GM12874 (cell line): ENCODE results near the gene METTL1.
A peak's percentile ranks its signal among the peaks of the same experiment; 100 is the strongest.

Source experiments
- TF ChIP-seq, protein P1 (sequence below): IDR thresholded peaks from 2 replicates; pipeline ENCODE4 v1.5.1; 2011; ENCODE audit warnings: low read depth, mild to moderate bottlenecking, control low read depth, low read length, moderate library complexity; ENCODE audit not compliant: insufficient read depth

METTL1 gene

DNA sequence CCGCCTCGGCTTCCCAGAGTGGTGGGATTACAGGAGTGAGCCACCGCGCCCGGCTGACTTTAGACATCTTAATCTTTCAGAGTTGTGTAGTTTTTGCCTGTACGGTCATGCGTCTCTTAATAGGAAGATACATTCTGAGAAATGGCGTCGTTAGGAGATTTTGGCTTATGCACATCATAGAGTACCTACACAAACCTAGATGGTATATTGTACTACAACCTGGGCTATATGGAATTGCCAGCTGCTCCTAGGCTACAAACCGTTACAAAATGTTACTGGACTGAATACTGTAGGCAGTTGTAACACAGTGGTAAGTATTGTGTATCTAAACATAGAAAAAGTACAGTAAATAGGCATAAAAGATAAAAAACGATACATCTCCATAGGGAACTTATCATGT lies 12.0 kb upstream of the METTL1 start:
- TF ChIP-seq, protein P1, sequence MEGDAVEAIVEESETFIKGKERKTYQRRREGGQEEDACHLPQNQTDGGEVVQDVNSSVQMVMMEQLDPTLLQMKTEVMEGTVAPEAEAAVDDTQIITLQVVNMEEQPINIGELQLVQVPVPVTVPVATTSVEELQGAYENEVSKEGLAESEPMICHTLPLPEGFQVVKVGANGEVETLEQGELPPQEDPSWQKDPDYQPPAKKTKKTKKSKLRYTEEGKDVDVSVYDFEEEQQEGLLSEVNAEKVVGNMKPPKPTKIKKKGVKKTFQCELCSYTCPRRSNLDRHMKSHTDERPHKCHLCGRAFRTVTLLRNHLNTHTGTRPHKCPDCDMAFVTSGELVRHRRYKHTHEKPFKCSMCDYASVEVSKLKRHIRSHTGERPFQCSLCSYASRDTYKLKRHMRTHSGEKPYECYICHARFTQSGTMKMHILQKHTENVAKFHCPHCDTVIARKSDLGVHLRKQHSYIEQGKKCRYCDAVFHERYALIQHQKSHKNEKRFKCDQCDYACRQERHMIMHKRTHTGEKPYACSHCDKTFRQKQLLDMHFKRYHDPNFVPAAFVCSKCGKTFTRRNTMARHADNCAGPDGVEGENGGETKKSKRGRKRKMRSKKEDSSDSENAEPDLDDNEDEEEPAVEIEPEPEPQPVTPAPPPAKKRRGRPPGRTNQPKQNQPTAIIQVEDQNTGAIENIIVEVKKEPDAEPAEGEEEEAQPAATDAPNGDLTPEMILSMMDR: no peak

DNA sequence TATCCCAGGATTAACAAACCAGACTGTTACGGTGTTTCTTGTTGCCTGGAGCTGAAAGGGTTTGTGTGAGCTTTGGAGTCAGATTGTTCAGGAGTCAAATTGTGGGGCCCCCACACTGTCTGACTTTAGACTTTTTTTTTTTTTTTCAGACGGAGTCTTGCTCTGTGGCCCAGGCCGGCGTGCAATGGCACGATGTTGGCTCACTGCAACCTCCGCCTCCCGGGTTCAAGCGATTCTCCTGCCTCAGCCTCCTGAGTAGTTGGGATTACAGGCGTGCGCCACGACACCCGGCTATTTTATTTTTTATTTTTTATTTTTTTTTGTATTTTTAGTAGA lies 11.5 kb upstream of the METTL1 start:
- TF ChIP-seq, protein P1: no peak

DNA sequence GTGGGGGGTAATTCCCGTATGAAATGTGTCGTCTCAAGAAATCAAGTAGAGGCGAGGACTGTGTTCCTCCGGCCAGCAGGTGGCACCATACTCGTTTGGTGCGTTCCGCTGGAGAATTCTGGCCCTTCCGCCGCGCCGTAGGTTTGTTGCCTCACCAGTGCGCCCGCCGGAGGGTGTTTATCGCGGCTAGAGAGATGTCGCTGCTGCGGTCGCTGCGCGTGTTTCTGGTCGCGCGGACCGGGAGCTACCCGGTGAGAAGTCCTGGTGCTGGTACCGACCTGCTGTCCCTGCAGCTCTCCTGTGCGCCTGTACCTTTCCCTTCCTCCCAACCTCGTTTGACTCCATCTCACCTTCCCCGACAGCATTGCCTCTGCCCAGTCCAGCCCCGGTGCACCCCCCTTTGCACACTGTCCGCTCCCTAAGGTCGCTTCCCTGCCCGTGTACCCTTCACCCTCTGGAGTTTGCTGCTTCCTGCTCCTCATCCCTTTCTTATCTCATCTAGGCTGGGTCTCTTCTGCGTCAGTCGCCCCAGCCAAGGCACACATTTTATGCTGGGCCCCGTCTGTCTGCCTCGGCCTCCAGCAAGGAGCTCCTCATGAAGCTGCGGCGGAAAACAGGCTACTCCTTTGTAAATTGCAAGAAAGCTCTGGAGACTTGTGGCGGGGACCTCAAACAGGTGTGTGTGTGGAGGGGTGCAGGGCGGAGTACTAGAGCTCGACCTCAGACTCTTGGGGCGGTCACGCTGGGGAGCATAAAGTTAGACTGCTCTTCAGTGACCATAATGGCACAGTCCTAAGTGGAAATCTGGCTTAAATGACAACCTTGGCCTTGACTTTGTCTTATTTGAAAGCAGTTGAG lies 10.9 kb upstream of the METTL1 start, which contains the start of gene TSFM:
TSFM (plus strand) TSS at position 180 of the 858 bp plus-strand sequence; CDS start at position 195, 15 bp downstream.
- TF ChIP-seq, protein P1: peak; percentile 91

DNA sequence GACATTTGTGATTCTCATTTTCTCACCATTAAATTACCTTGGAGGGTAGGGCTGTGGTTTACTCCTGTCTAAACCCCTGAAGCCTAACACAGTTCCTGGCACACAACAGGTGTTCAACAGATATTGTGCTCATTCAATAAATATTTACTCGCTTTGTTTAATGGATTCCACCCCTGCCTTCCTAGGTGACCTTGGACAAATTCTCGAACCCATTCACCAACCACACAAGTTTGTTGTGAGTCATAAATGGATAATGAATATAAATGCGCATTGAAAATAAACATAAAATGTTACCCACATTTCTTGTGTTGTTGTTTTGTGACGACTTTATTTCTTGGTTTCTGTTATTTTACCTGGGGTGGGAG lies 10.3 kb upstream of the METTL1 start:
- TF ChIP-seq, protein P1: no peak

DNA sequence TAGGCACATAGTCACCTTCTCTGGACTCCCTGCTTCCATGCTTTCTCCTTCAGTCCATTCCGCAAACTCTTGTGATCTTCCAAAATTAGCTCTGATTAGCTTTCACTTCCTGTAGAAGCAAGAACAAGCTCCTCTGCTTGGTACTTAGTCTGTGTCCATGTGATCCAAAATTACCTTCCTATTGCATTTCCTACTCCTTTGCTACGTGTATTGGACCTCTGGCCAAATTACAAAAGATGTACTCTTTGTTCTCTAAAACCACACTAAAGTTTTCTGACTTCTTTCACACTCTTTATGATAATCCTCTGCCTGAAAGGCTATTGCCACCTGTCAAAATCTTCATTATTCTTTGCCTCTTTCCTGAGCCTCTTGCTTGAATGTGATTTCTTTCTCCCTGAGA lies 9.9 kb upstream of the METTL1 start:
- TF ChIP-seq, protein P1: no peak

DNA sequence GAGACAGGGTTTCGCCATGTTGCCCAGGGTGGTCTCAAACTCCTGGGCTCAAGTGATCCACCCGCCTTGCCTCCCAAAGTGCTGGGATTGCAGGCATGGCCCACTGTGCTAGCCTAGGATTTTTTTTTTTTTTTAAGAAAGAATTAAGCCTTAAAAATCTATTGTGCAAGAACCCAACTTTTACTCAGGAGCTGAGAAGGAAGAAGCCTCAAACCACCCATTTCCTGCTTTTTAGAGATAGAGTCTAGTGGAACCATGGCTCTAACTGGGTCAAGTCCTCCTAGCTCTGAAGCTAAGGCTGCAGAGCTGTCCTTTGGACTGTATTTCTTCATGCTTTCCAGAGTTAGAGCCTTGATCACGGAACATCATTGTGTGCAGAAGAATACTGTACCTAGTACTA lies 9.3 kb upstream of the METTL1 start:
- TF ChIP-seq, protein P1: no peak

DNA sequence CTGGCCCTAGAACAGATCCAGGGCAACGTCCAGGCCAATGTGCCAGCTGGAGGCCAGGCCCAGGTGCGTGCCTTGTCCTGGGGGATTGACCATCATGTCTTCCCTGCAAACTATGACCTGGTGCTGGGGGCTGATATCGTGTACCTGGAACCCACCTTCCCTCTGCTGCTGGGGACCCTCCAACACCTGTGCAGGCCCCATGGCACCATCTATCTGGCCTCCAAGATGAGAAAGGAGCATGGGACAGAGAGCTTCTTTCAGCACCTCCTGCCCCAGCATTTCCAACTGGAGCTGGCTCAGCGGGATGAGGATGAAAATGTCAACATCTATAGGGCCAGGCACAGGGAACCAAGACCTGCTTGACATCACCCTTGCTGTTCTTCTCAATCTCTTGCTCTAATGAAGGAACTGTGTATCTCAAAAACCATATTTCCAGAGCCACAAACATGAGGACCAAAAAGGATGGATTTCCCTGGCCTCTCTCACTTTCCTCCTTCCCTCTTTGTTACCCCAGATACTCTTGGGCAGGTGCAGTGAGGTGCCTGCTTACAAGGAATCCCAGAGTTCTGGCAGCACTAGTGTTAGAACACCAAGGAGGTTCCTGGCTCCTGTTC lies 8.5 kb upstream of the METTL1 start:
- TF ChIP-seq, protein P1: no peak
